A549 (cell line): Measurements from ENCODE around the gene PARP8. TPM values are rescaled to one million over a fixed set of nuclear protein-coding genes. Genes with fewer than 3 reads are reported as not detected.
A peak's percentile ranks its signal among the peaks of the same experiment; 100 is the strongest.
"Not testable (repeated sequence)": the region's sequence is repeated elsewhere in the genome, so short reads cannot be mapped to it uniquely, and the experiment has no call there.

Experiments
- ATAC-seq, 2 experiments: fragments of 200-7000 bp in 1 of 2; fragments of >200 bp in 1 of 2; cut with Nextera tagmentation in 1 of 2; cut with Tn5 transposase in 1 of 2; 3 replicates each; pipeline versions ENCODE4 v1.8.0 to v1.9.1; 2018 to 2020; ENCODE audit warnings: mild to moderate bottlenecking in 1 of 2, moderate library complexity in 1 of 2
- CTCF ChIA-PET: fragments of 300-600 bp; sonication (Branson Sonifier 250); formaldehyde crosslinking; extraction: SDS; loops from one replicate; lab custom pipeline; 2021; ENCODE audit warnings: antibody characterized with exemption, inconsistent platforms; lab: Yijun Ruan, JAX
- POLR2A ChIA-PET: fragments of 350-600 bp; formaldehyde crosslinking; extraction: SDS; loops from one replicate; lab custom pipeline; 2021; ENCODE audit warnings: antibody characterized with exemption, inconsistent platforms; lab: Yijun Ruan, JAX
- DNase-seq, 2 experiments: peaks; one replicate each; pipeline versions ENCODE4 v3.0.0 to v3.0.0-alpha.2; 2011 to 2016; ENCODE audit warnings: low read depth in 1 of 2, low spot score in 1 of 2
- FAIRE-seq: peaks from 2 replicates; lab custom pipeline; 2011; peaks lifted over from hg19 to GRCh38; lab: Jason Lieb, UNC
- H3K27ac ChIP-seq, 2 experiments: fragments of >200 bp; sonication (Bioruptor Twin); formaldehyde crosslinking; 3 replicates each; pipeline ENCODE4 v1.5.1; 2016 to 2017
- H3K4me1 ChIP-seq: fragments of >200 bp; sonication (Bioruptor Twin); formaldehyde crosslinking; 3 replicates; pipeline ENCODE4 v1.6.1; 2016
- H3K4me2 ChIP-seq: fragments of >200 bp; sonication (Bioruptor Twin); formaldehyde crosslinking; 3 replicates; pipeline ENCODE4 v1.6.1; 2016
- H3K4me3 ChIP-seq: fragments of >200 bp; sonication (Bioruptor Twin); formaldehyde crosslinking; 3 replicates; pipeline ENCODE4 v1.5.1; 2016
- H3K9me3 ChIP-seq: fragments of >200 bp; sonication (Bioruptor Twin); formaldehyde crosslinking; 3 replicates; pipeline ENCODE4 v1.6.1; 2016
- CHD2 ChIP-seq: fragments of 150-350 bp; IDR thresholded peaks from 2 replicates; pipeline ENCODE4 v1.6.1; 2014; ENCODE audit warnings: low read length; ENCODE audit not compliant: partially characterized antibody
- EP300 ChIP-seq, 2 experiments: fragments of >200 bp; sonication (Bioruptor Twin); formaldehyde crosslinking; IDR thresholded peaks; 2 replicates in 1 of 2; 3 replicates in 1 of 2; pipeline ENCODE4 v1.6.1; 2016 to 2017
- GATA3 ChIP-seq: IDR thresholded peaks from 2 replicates; pipeline ENCODE4 v1.6.1; 2012; ENCODE audit warnings: borderline replicate concordance
- HDAC2 ChIP-seq: fragments of 200-600 bp; sonication (generic); IDR thresholded peaks from 2 replicates; pipeline ENCODE4 v1.6.1; 2016
- MAFK ChIP-seq: fragments of 450-650 bp; IDR thresholded peaks from 2 replicates; pipeline ENCODE4 v1.6.1; 2014; ENCODE audit not compliant: partially characterized antibody
- MYC ChIP-seq: IDR thresholded peaks from 2 replicates; pipeline ENCODE4 v1.6.1; 2012; ENCODE audit warnings: mild to moderate bottlenecking, inconsistent platforms, low read length, improper control_type of control experiment, borderline replicate concordance
- NR3C1 ChIP-seq: fragments of >200 bp; sonication (Bioruptor Twin); formaldehyde crosslinking; IDR thresholded peaks from 3 replicates; pipeline ENCODE4 v1.6.1; 2017
- PBX3 ChIP-seq: IDR thresholded peaks from 2 replicates; pipeline ENCODE4 v1.6.1; 2012
- TFCP2L1 ChIP-seq: fragments of 250-450 bp; sonication (Bioruptor Pico); IDR thresholded peaks from 2 replicates; pipeline ENCODE4 v1.5.0; 2021; ENCODE audit warnings: mild to moderate bottlenecking
- ZFP36 ChIP-seq: fragments of 450-650 bp; IDR thresholded peaks from 2 replicates; pipeline ENCODE4 v1.6.1; 2014; ENCODE audit warnings: borderline replicate concordance; ENCODE audit not compliant: partially characterized antibody
- ZNF302 ChIP-seq: fragments of 250-450 bp; sonication (Bioruptor Pico); IDR thresholded peaks from 2 replicates; pipeline ENCODE4 v1.9.0; 2021; ENCODE audit warnings: inconsistent platforms, mild to moderate bottlenecking, moderate library complexity
- WGBS: methylation state at CpG from one replicate; pipeline ENCODE4 v1.1.6; 2017; ENCODE audit errors: missing lambda C conversion rate; 5-methylcytosine and 5-hydroxymethylcytosine counted together
- polyA minus RNA-seq: library from RNA; depleted of rRNA, polyadenylated mRNA; stranded (reverse); fragments of >200 nt; gene quantifications from 2 replicates; pipeline ENCODE4 v1.2.3, GENCODE V29; 2011; rRNA and poly(A)+ RNA removed
- polyA plus RNA-seq, 4 experiments: library from polyadenylated mRNA; depleted of rRNA in 3 of 4; stranded (reverse); fragments of >200 nt; fragmentation: RNase III in 1 of 4; extraction: RNeasy Plus Mini Kit Qiagen cat#74134 plus additional on column Dnase treatment in 1 of 4; gene quantifications; 2 replicates in 3 of 4; 3 replicates in 1 of 4; pipeline ENCODE4 v1.2.3, GENCODE V29; 2011 to 2017
- TF ChIP-seq, protein P1 (sequence below): fragments of 250-450 bp; sonication (Bioruptor Pico); IDR thresholded peaks from 2 replicates; pipeline ENCODE4 v1.5.0; 2021; ENCODE audit warnings: mild to moderate bottlenecking, moderate library complexity, borderline replicate concordance

PARP8 gene, protein sequence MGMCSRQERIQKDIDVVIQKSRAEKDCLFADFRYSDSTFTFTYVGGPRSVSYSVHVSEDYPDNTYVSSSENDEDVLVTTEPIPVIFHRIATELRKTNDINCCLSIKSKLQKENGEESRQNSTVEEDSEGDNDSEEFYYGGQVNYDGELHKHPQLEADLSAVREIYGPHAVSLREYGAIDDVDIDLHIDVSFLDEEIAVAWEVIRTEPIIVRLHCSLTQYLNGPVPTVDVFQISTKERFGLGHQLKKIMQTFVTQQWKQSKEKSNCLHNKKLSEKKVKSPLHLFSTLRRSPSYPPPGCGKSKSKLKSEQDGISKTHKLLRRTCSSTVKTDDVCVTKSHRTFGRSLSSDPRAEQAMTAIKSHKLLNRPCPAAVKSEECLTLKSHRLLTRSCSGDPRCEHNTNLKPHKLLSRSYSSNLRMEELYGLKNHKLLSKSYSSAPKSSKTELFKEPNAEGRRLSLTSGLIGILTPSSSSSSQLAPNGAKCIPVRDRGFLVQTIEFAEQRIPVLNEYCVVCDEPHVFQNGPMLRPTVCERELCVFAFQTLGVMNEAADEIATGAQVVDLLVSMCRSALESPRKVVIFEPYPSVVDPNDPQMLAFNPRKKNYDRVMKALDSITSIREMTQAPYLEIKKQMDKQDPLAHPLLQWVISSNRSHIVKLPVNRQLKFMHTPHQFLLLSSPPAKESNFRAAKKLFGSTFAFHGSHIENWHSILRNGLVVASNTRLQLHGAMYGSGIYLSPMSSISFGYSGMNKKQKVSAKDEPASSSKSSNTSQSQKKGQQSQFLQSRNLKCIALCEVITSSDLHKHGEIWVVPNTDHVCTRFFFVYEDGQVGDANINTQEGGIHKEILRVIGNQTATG
- 0.36 and 0.48 TPM in 2 replicates for polyA plus RNA-seq (2011; rRNA removed)
- polyA plus RNA-seq (2012; cell fraction: cytosol; rRNA removed) = 0.03 and 0.05 TPM in 2 replicates
- 0.05 TPM in 2 replicates for polyA plus RNA-seq (2012; cell fraction: nucleus; rRNA removed)
- 0.01 to 0.11 TPM (median 0.04 TPM) in 3 replicates for polyA plus RNA-seq (2017; fragmentation: RNase III; extraction: RNeasy Plus Mini Kit Qiagen cat#74134 plus additional on column Dnase treatment)
- polyA minus RNA-seq = 0.70 and 1.8 TPM in 2 replicates

DNA sequence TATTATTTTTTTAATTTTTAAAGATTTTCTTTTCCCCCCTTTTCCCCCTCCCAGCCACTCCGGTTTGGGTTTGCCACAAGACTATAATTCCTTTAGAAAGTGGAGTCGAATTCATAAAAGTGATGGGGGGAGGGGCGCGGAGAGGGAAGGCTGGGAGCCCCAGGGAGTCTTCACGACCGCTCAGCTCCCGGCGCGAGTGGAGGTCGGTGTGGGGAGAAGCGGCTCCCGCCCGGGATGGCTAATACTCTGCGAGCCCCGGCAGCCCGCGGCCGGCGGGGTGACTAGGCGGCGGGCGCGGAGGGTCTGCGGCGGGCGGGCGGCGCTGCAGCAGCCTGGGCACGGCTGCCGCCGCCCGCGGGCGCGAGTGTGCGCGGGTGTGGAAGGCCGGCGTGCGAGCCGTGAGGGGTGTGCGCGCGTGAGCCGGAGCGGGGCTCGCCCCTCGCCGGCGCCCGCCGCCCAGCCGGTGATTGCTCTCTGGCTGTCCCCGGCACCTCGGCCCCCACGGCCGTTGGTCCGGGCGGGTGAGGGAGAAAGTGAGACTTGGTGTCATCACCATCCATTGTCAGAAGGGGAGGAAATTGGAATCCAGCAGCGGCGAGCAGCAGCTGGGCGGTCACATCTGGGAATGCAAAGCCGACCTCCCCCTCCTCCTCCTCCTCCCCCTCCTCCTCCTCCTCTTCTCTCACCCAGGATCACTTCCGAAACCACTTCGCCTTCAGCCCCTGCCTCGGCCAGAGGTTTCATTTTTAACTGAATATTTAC lies at the start of gene PARP8:
TSS of gene PARP8 (plus strand) at position 377 of the 762 bp plus-strand sequence. CDS start 459 bp downstream, outside the sequence.
- POLR2A ChIA-PET = no interaction called here
- no peak for TF ChIP-seq ZNF302 (CRISPR knock-in tag)
- no peak for TF ChIP-seq TFCP2L1 (CRISPR knock-in tag)
- no peak for TF ChIP-seq EP300 (IDR thresholded peaks at IDR 0.05)
- FAIRE-seq (no peak), DNase-seq (peak in 1 of 2 experiments; percentile 9), ATAC-seq (peak; percentile 65 to 79)
- no peaks in the 10 kb centered on the region for H3K4me1 ChIP-seq
- 3% methylated on average over 46 of the region's 66 CpGs for WGBS
- H3K4me2 ChIP-seq = peak within 1 kb of the TSS; percentile 100
- peak within 1 kb of the TSS; percentile 75 for H3K4me3 ChIP-seq
- H3K9me3 ChIP-seq = no peaks in the 10 kb centered on the region
- peak within 1 kb of the TSS; percentile 44 to 69; a peak in 5 of 6 replicates for H3K27ac ChIP-seq
- CTCF ChIA-PET = interaction anchor here (0.5 kb wide), 1 partner anchor 49 kb away, joined by 3 read pairs; no protein-coding TSS in a partner anchor

DNA sequence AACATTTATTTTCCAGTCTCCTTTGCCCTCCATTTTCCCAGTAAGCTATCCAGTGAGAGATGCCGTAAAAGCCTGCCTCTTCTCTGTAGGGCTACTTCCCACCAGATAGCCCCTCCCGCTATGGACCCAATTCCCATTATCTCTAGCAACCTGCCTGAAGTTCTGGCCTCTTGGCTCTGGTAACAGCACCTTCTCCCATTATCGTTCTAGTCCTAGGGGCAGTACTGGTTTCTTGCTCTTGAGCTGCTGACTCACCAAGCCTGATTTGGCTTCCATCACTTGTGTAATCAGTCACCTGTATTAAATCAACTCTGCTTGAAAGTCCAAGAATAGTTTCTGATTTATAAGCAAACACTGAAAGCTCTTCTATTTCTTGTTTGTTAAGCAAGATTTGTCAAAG lies 42.8 kb upstream of the PARP8 start:
- Histone ChIP-seq H3K4me3 (no peak overlapping the region), H3K4me2 (no peak overlapping the region), H3K27ac (no peak overlapping the region), H3K4me1 (no peaks in the 10 kb centered on the region), H3K9me3 (no peaks in the 10 kb centered on the region)
- no peak for TF ChIP-seq GATA3
- ATAC-seq = no peak
- no peak for FAIRE-seq
- DNase-seq = no peak
- ChIA-PET POLR2A (no interaction called here), CTCF (no interaction called here)
- 22% methylated on average over 3 of the region's 3 CpGs for WGBS

GRCh38 chr5:50634866-50635265 lies 31.6 kb upstream of the PARP8 start:
- DNase-seq, H3K27ac ChIP-seq, CTCF ChIA-PET, H3K4me1 ChIP-seq, FAIRE-seq, H3K9me3 ChIP-seq, ATAC-seq, POLR2A ChIA-PET, H3K4me3 ChIP-seq, H3K4me2 ChIP-seq: not testable (repeated sequence)
- 0% methylated on average over 2 of the region's 2 CpGs for WGBS

DNA sequence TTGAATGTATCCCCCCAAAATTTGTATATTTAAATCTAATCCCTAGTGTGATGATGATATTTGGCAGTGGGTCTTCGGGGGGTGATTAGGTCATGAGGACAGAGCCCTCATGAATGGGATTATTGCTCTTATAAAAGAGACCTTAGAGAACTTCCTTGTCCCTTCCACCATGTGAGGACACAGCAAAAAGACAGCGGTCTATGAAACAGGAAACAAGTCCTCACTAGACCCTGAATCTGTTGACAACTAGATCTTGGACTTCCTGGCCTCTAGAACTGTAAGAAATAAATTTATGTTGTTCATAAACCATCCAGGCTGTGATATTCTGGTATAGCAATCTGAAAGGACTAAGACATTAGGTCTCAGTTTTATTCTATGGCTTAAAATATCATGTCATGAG lies 28.9 kb upstream of the PARP8 start:
- POLR2A ChIA-PET, H3K4me1 ChIP-seq, DNase-seq, ATAC-seq, CTCF ChIA-PET, H3K9me3 ChIP-seq, H3K27ac ChIP-seq, H3K4me3 ChIP-seq, FAIRE-seq, H3K4me2 ChIP-seq: not testable (repeated sequence)
- WGBS = 0% methylated on average over 2 of the region's 2 CpGs

- FAIRE-seq (no peak), ATAC-seq (no peak), DNase-seq (no peak)
- H3K9me3 ChIP-seq = no peaks in the 10 kb centered on the region
- ChIA-PET POLR2A (no interaction called here), CTCF (no interaction called here)
- 46% methylated on average over 3 of the region's 3 CpGs for WGBS
- no peak overlapping the region for H3K4me3 ChIP-seq
- no peak overlapping the region for H3K27ac ChIP-seq
- H3K4me1 ChIP-seq = no peaks in the 10 kb centered on the region
- TF ChIP-seq MYC (no peak), MAFK (no peak), PBX3 (no peak), HDAC2 (no peak), NR3C1 (no peak), ZFP36 (no peak), CHD2 (no peak)
- TF ChIP-seq, protein P1, sequence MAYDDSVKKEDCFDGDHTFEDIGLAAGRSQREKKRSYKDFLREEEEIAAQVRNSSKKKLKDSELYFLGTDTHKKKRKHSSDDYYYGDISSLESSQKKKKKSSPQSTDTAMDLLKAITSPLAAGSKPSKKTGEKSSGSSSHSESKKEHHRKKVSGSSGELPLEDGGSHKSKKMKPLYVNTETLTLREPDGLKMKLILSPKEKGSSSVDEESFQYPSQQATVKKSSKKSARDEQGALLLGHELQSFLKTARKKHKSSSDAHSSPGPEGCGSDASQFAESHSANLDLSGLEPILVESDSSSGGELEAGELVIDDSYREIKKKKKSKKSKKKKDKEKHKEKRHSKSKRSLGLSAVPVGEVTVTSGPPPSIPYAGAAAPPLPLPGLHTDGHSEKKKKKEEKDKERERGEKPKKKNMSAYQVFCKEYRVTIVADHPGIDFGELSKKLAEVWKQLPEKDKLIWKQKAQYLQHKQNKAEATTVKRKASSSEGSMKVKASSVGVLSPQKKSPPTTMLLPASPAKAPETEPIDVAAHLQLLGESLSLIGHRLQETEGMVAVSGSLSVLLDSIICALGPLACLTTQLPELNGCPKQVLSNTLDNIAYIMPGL (CRISPR knock-in tag) = no peak
- no peak overlapping the region for H3K4me2 ChIP-seq
These were observed 19.8 kb upstream of the PARP8 start for GRCh38 chr5:50646591-50646990.
